Measurements from ENCODE around the gene MTA3.
"Not testable (repeated sequence)": the region's sequence is repeated elsewhere in the genome, so short reads cannot be mapped to it uniquely, and the experiment has no call there.

The MTA3 gene

DNA sequence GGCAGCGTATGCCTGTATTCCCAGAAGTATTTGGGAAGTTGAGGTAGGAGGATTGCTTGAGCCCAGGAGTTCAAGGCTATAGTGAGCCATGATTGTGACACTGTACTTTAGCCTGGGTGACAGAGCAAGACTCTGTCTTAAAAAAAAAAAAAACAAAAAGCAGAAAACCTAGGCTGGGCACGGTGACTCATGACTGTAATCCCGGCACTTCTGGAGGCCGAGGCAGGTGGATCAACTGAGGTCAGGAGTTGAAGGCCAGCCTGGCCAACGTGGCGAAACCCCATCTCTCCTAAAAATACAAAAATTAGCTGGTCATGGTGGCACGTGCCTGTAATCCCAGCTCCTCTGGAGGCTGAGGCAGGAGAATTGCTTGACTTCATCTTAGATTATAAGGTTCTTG lies 46.4 kb downstream of the MTA3 start:
- peaks cover 44% of the 10 kb centered on the region for H3K36me3 ChIP-seq
- no peak for DNase-seq

GRCh38 chr2:42618116-42618515 lies 49.7 kb downstream of the MTA3 start:
- Histone ChIP-seq H3K36me3 (peaks cover 26% of the 10 kb centered on the region), H3K4me3 (ENCODE audit: low read depth, low read length) (no peak overlapping the region), H3K9me3 (ENCODE audit: severe bottlenecking) (no peaks in the 10 kb centered on the region)

More for the DNA sequence above, 46.4 kb downstream of the MTA3 start:
- Histone ChIP-seq H3K9me3 (ENCODE audit: severe bottlenecking) (no peaks in the 10 kb centered on the region), H3K27ac (no peak overlapping the region), H3K27me3 (ENCODE audit: insufficient read depth, low read depth, severe bottlenecking) (no peaks in the 10 kb centered on the region), H3K4me3 (ENCODE audit: low read depth, low read length) (no peak overlapping the region)
- TF ChIP-seq, protein P1, sequence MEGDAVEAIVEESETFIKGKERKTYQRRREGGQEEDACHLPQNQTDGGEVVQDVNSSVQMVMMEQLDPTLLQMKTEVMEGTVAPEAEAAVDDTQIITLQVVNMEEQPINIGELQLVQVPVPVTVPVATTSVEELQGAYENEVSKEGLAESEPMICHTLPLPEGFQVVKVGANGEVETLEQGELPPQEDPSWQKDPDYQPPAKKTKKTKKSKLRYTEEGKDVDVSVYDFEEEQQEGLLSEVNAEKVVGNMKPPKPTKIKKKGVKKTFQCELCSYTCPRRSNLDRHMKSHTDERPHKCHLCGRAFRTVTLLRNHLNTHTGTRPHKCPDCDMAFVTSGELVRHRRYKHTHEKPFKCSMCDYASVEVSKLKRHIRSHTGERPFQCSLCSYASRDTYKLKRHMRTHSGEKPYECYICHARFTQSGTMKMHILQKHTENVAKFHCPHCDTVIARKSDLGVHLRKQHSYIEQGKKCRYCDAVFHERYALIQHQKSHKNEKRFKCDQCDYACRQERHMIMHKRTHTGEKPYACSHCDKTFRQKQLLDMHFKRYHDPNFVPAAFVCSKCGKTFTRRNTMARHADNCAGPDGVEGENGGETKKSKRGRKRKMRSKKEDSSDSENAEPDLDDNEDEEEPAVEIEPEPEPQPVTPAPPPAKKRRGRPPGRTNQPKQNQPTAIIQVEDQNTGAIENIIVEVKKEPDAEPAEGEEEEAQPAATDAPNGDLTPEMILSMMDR (IDR thresholded peaks at IDR 0.05; ENCODE audit: low read depth, low read length), result no peak

GRCh38 chr2:42618972-42619371 lies 50.5 kb downstream of the MTA3 start:
- peaks cover 23% of the 10 kb centered on the region for H3K36me3 ChIP-seq
- no peaks in the 10 kb centered on the region for H3K27me3 ChIP-seq (ENCODE audit: insufficient read depth, low read depth, severe bottlenecking)
- no peak overlapping the region for H3K4me3 ChIP-seq (ENCODE audit: low read depth, low read length)
- H3K9me3 ChIP-seq (ENCODE audit: severe bottlenecking), result no peaks in the 10 kb centered on the region
- no peak overlapping the region for H3K27ac ChIP-seq
- no peak for DNase-seq
- TF ChIP-seq, protein P1 (IDR thresholded peaks at IDR 0.05; ENCODE audit: low read depth, low read length), result no peak

More at GRCh38 chr2:42618116-42618515, 49.7 kb downstream of the MTA3 start:
- H3K27me3 ChIP-seq (ENCODE audit: insufficient read depth, low read depth, severe bottlenecking), result no peaks in the 10 kb centered on the region
- no peak for DNase-seq
- TF ChIP-seq, protein P1 (IDR thresholded peaks at IDR 0.05; ENCODE audit: low read depth, low read length), result no peak
- H3K27ac ChIP-seq, result no peak overlapping the region

DNA sequence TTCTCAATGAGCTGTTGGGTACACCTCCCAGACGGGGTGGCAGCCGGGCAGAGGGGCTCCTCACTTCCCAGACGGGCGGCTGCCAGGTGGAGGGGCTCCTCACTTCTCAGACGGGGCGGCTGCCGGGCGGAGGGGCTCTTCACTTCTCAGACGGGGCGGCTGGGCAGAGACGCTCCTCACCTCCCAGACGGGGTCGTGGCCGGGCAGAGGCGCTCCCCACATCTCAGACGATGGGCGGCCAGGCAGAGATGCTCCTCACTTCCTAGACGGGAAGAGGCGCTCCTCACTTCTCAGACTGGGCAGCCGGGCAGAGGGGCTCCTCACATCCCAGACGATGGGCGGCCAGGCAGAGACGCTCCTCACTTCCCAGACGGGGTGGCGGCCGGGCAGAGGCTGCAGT lies 53.2 kb downstream of the MTA3 start:
- DNase-seq; H3K27ac ChIP-seq; H3K9me3 ChIP-seq (ENCODE audit: severe bottlenecking); H3K27me3 ChIP-seq (ENCODE audit: insufficient read depth, low read depth, severe bottlenecking); H3K4me3 ChIP-seq (ENCODE audit: low read depth, low read length): not testable (repeated sequence)
- H3K36me3 ChIP-seq, result peaks cover 10% of the 10 kb centered on the region

DNA sequence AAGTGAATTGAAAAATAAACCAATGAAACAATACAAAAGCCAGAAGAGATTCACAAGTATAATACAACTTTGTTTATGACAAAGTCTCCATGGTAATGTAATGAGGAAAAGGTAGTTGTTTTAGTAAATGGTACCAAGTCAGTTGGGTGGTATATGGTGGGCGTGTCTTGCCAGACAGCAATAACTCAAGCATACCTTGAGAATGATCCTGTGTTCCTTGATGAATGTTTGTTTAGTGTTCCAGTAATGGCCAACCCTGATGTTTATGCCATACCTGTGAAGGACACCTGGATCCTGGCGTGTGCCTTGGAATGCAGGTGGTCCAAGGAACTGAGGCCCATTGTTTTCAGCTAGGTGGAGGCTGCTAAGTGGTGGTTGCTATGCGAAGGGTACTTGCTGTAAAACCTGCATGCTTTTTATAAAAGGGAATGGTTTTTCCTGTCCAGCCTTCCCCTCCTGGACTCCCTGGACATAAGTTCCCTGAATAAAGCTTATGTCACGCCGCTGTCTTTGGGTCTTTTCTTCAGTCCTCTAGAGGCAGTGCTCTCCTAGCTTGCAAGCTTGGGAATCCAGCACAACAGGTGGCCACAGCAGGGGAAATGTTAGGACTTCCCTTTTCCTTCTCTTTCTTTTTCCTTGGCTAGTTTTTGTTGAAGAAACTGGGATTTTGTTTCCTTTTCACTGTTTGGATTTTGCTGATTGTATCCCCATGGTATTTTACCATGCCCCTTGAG lies 54.7 kb downstream of the MTA3 start:
- no peaks in the 10 kb centered on the region for H3K27me3 ChIP-seq (ENCODE audit: insufficient read depth, low read depth, severe bottlenecking)
- peaks cover 10% of the 10 kb centered on the region for H3K36me3 ChIP-seq
- H3K4me3 ChIP-seq (ENCODE audit: low read depth, low read length), result no peak overlapping the region
- no peaks in the 10 kb centered on the region for H3K9me3 ChIP-seq (ENCODE audit: severe bottlenecking)
- no peak for DNase-seq
- TF ChIP-seq, protein P1 (IDR thresholded peaks at IDR 0.05; ENCODE audit: low read depth, low read length), result 0 out of 2 replicates have a peak, but pooled peaks have one; percentile 6
- H3K27ac ChIP-seq, result no peak overlapping the region

GRCh38 chr2:42624047-42624446 lies 55.6 kb downstream of the MTA3 start:
- Histone ChIP-seq H3K27ac (no peak overlapping the region), H3K4me3 (ENCODE audit: low read depth, low read length) (no peak overlapping the region), H3K36me3 (peaks cover 8% of the 10 kb centered on the region; the same call in 1 of the 2 replicates), H3K27me3 (ENCODE audit: insufficient read depth, low read depth, severe bottlenecking) (no peaks in the 10 kb centered on the region), H3K9me3 (ENCODE audit: severe bottlenecking) (no peaks in the 10 kb centered on the region)
- no peak for DNase-seq
- TF ChIP-seq, protein P1 (IDR thresholded peaks at IDR 0.05; ENCODE audit: low read depth, low read length), result no peak

- not testable (repeated sequence) for H3K27me3 ChIP-seq (ENCODE audit: insufficient read depth, low read depth, severe bottlenecking); H3K9me3 ChIP-seq (ENCODE audit: severe bottlenecking); DNase-seq; H3K36me3 ChIP-seq; H3K27ac ChIP-seq; H3K4me3 ChIP-seq (ENCODE audit: low read depth, low read length)
Measured at GRCh38 chr2:42628024-42628423, 59.6 kb downstream of the MTA3 start.

All from WERI-Rb-1 (cell line).